ENCODE data around the gene FRYL.
"Not testable (repeated sequence)": the region's sequence is repeated elsewhere in the genome, so short reads cannot be mapped to it uniquely, and the experiment has no call there.

The FRYL gene

GRCh38 chr4:48483006-48483776 lies 296.9 kb downstream of the FRYL start, which contains the start of gene SLC10A4:
SLC10A4 (plus strand) TSS chr4:48483343; CDS start chr4:48483562, 219 bp downstream.
- peak; percentile 13 for DNase-seq

- no peak for DNase-seq
Observed at GRCh38 chr4:48481581-48481980, 298.5 kb downstream of the FRYL start.

DNA sequence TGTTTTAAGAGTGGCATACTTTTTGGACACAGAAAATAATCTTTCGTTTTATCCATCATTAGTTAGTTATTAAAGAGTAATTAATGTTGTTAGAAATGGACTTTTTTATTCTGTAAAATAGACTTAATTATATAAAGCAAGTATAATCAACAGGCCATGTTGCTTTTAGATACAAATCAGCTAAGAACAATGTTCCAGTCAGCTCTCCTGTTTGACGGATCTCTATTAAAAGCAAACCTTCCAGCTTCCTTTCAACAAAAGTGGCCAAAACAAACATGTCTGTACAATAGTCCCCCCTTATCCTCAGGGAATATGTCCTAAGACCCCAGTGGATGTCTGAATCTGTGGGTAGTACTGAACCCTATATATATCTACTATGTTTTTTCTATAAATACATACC lies 301.8 kb downstream of the FRYL start:
- no peak for DNase-seq

- DNase-seq = no peak
Observed at GRCh38 chr4:48475770-48476169, 304.3 kb downstream of the FRYL start.

- DNase-seq = peak; percentile 21
Observed at GRCh38 chr4:48472794-48473193, 307.3 kb downstream of the FRYL start.

- DNase-seq = no peak
Observed at GRCh38 chr4:48470570-48470969, 309.5 kb downstream of the FRYL start.

DNA sequence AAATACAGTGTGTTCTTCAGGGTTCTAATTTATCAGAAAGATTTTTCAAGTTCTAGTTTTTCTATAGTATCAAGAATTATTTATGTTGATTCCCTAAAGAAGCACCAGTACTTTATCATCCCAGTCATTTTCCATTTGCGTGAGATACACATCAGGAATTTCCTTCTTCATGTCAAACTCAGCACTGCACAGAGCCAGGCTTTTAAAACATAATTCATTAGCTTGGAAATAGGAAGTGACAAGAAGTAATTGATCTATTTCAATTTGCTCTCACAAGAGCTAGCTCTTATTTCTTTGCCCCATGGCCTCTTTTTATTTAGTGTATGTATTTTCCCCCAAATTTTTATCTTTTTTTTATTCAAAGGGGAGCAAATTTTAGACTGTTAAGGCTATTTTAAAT lies 309.9 kb downstream of the FRYL start:
- no peak for DNase-seq

GRCh38 chr4:48467891-48468290 lies 312.2 kb downstream of the FRYL start:
- DNase-seq = no peak

DNA sequence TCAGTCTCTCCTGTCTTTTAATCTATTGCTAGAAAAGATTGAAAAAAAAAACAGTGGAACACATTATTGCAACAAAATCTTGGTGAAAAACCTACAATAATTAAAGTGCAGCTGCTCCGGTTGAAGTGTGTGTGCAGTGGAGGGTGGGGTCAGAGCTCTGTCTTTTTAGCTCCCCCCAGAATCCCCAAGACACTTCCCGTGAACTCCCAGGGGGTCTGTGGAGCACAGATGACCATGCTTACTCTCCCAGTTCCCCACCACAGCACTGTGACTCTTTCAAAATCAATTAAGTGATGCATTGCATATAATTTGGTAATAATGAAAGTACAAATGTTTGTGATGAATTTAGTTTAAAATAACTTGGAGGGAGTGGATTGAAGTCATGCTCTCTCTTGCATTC lies 312.6 kb downstream of the FRYL start:
- no peak for DNase-seq

DNA sequence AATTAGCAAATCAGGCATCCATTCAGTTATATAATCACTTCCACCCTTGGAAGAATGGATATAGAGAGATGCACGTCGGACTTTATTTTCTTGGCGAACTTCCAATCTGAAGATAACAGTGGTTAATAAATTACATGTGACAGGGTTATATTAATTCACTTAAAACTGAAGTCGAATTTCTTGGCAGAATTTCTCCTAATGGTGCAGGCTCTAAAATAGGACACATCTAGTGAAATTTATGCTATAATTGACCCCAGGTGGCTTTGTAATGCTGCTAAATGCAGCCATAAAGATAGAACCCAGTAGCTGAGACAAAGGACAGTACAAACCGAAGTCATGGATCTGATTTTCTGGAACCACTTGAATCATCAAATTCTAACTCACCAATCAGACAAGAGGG lies 317.7 kb downstream of the FRYL start:
- no peak for DNase-seq

DNA sequence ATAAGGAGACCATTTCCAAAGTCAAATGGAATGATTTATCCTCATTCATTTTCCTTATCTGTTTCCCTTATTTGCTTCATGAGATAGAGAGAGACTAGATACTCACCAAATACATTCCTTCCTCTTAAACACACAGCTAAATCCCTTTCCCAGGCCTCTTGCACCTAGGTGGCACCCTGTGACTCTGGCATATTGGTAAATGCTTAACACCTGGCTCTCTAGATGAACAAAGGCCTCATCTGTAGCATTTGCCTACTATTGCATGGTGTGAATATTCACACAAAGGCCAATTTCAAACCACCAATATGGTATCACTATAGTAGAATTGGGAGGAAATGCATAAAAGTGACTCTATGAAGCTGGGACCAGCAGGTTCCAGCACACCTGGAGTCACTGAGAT lies 319.1 kb downstream of the FRYL start:
- DNase-seq = no peak

DNA sequence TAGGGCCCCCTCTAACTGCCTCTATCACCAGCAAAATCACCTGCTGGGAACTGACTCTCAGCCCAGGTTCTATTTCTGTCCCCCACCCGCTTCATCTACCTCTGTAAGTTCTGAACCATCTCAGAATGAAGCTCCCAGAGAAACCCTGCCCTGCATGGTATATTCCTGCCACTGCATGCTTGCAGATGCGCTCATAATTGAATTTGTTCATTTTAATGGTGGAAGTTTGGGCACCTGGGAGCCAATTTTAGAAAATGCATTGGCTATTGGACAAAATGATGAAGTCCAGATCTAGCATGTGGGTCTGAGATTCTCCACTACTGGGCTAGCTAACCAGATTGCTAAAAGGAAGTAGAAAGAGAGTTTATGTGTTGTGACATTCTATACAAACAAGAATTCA lies 325.5 kb downstream of the FRYL start:
- DNase-seq = no peak

GRCh38 chr4:48451656-48452055 lies 328.4 kb downstream of the FRYL start:
- not testable (repeated sequence) for DNase-seq

- no peak for DNase-seq
Observed at GRCh38 chr4:48450740-48451139, 329.3 kb downstream of the FRYL start.

GRCh38 chr4:48449151-48449550 lies 330.9 kb downstream of the FRYL start:
- DNase-seq = no peak

Data from NCI-H748 treated with DMSO at 0.1 percent for 48 hours (cell line).